Esophagus squamous epithelium (tissue), 5 donors: ENCODE results near the gene LHPP. TPM values are rescaled to one million over a fixed set of nuclear protein-coding genes. Genes with fewer than 3 reads are reported as not detected.
"Not testable (repeated sequence)": the region's sequence is repeated elsewhere in the genome, so short reads cannot be mapped to it uniquely, and the experiment has no call there.

Source experiments
- DNase-seq: peaks from one replicate; lab custom pipeline; 2025; lab: John Stamatoyannopoulos, UW
- H3K27ac ChIP-seq, 4 donors: fragments of 200-600 bp; sonication (generic); one replicate each; pipeline ENCODE4 v1.5.1; 2016 to 2019; ENCODE audit warnings: mild to moderate bottlenecking in 1 of 4
- H3K27me3 ChIP-seq, 4 donors: fragments of 200-600 bp; sonication (generic); 1 replicate in 3 of 4; 2 replicates in 1 of 4; pipeline versions ENCODE4 v1.5.1 to v1.6.0; 2017 to 2021; ENCODE audit warnings: antibody characterized with exemption in 1 of 4
- H3K36me3 ChIP-seq, 3 donors: fragments of 200-600 bp; sonication (generic); one replicate each; pipeline ENCODE4 v1.5.1; 2016 to 2019
- H3K4me1 ChIP-seq, 3 donors: fragments of 200-600 bp; sonication (generic); one replicate each; pipeline ENCODE4 v1.5.1; 2017 to 2019
- H3K4me3 ChIP-seq, 4 donors: fragments of 200-600 bp; sonication (generic); 1 replicate in 3 of 4; 2 replicates in 1 of 4; pipeline ENCODE4 v1.5.1; 2016 to 2019; ENCODE audit warnings: mild to moderate bottlenecking in 2 of 4, moderate library complexity in 1 of 4
- H3K9me3 ChIP-seq, 3 donors: fragments of 200-600 bp; sonication (generic); one replicate each; pipeline ENCODE4 v1.5.1; 2016 to 2019
- CTCF ChIP-seq, 6 experiments: fragments of 450-650 bp in 4 of 6; fragments of 200-600 bp in 2 of 6; sonication (generic) in 2 of 6; IDR thresholded peaks; one replicate each; pipeline ENCODE4 v1.5.1; 2016 to 2019; ENCODE audit warnings: antibody characterized with exemption in 6 of 6, mild to moderate bottlenecking in 4 of 6, moderate library complexity in 4 of 6
- POLR2A ChIP-seq, 4 donors: fragments of 450-650 bp; IDR thresholded peaks; one replicate each; pipeline ENCODE4 v1.6.1; 2017; ENCODE audit warnings: antibody characterized with exemption in 4 of 4, mild to moderate bottlenecking in 4 of 4, moderate library complexity in 3 of 4
- WGBS, 2 donors: methylation state at CpG; one replicate each; pipeline ENCODE4 v1.1.5; 2018; 5-methylcytosine and 5-hydroxymethylcytosine counted together
- intact Hi-C: fragments of 100-400 bp; cut with DNase I; formaldehyde crosslinking; loops from one replicate; pipeline ENCODE4 v1.15.0; 2022
- total RNA-seq, 4 donors: library from RNA; depleted of rRNA; stranded (reverse); fragments of >200 nt; gene quantifications; one replicate each; pipeline ENCODE4 v1.1.0, GENCODE V29; 2016
- donor health status: DM: yes; HTN: yes; CAD: no.

Gene LHPP
- total RNA-seq, 4 donors from 2014 or later, result 13.9 to 41.1 (median 24.3) TPM

GRCh38 chr10:124546055-124546369 is 84.4 kb downstream of the LHPP start:
- Histone ChIP-seq H3K4me1 (peaks cover 0 to 11% (median 0%) of the 10 kb centered on the region in 3 donors), H3K27me3 (no peaks in the 10 kb centered on the region), H3K36me3 (no peaks in the 10 kb centered on the region), H3K27ac (no peak overlapping the region), H3K4me3 (no peak overlapping the region), H3K9me3 (no peaks in the 10 kb centered on the region)
- no peak for TF ChIP-seq CTCF (IDR thresholded peaks at IDR 0.05)
- TF ChIP-seq POLR2A (IDR thresholded peaks at IDR 0.05), result no peak
- intact Hi-C loops, result no loop called here
- DNase-seq, result no peak
- 72% methylated on average over 5 of the region's 9 CpGs; no CpG with 5 or more reads in 1 of the 2 donors for WGBS, 2 donors

- Histone ChIP-seq H3K9me3 (no peaks in the 10 kb centered on the region), H3K4me1 (peaks cover 0 to 11% (median 0%) of the 10 kb centered on the region in 3 donors), H3K27ac (no peak overlapping the region), H3K4me3 (no peak overlapping the region), H3K36me3 (no peaks in the 10 kb centered on the region), H3K27me3 (no peaks in the 10 kb centered on the region)
- intact Hi-C loops, result no loop called here
- TF ChIP-seq CTCF (IDR thresholded peaks at IDR 0.05) (no peak), POLR2A (IDR thresholded peaks at IDR 0.05) (no peak)
- 65 to 75% methylated on average over 12 to 13 of the region's 15 CpGs for WGBS, 2 donors
- no peak for DNase-seq
Observed at GRCh38 chr10:124546957-124547646, 85.5 kb downstream of the LHPP start.

- peaks cover 0 to 11% (median 0%) of the 10 kb centered on the region in 3 donors for H3K4me1 ChIP-seq
- TF ChIP-seq POLR2A (IDR thresholded peaks at IDR 0.05) (no peak), CTCF (IDR thresholded peaks at IDR 0.05) (no peak)
- intact Hi-C loops, result no loop called here
- H3K27ac ChIP-seq, result no peak overlapping the region
- no peaks in the 10 kb centered on the region for H3K36me3 ChIP-seq
- H3K27me3 ChIP-seq, result no peaks in the 10 kb centered on the region
- H3K9me3 ChIP-seq, result no peaks in the 10 kb centered on the region
- 89% methylated on average over 3 of the region's 13 CpGs; no CpG with 5 or more reads in 1 of the 2 donors for WGBS, 2 donors
- H3K4me3 ChIP-seq, result no peak overlapping the region
- no peak for DNase-seq
Observed at GRCh38 chr10:124547647-124548168, 86.1 kb downstream of the LHPP start.

GRCh38 chr10:124549171-124549570 is 87.5 kb downstream of the LHPP start:
- H3K4me3 ChIP-seq, H3K36me3 ChIP-seq, DNase-seq, intact Hi-C loops, H3K9me3 ChIP-seq, H3K27ac ChIP-seq, H3K27me3 ChIP-seq: not testable (repeated sequence)
- 89 to 100% methylated on average over 3 of the region's 3 CpGs for WGBS, 2 donors
- peaks cover 0 to 11% (median 0%) of the 10 kb centered on the region in 3 donors for H3K4me1 ChIP-seq

GRCh38 chr10:124550293-124551034 is 88.8 kb downstream of the LHPP start:
- Histone ChIP-seq H3K36me3 (no peaks in the 10 kb centered on the region), H3K27me3 (no peaks in the 10 kb centered on the region), H3K27ac (no peak overlapping the region), H3K4me3 (no peak overlapping the region), H3K9me3 (no peaks in the 10 kb centered on the region), H3K4me1 (peaks cover 0 to 4% (median 0%) of the 10 kb centered on the region in 3 donors)
- DNase-seq, result no peak
- intact Hi-C loops, result no loop called here
- TF ChIP-seq POLR2A (IDR thresholded peaks at IDR 0.05), result no peak
- TF ChIP-seq CTCF (IDR thresholded peaks at IDR 0.05), result no peak
- 72 to 90% methylated on average over 5 to 7 of the region's 26 CpGs for WGBS, 2 donors
